GM12874 (cell line): Measurements from ENCODE around the gene AIMP1.

ENCODE experiments used
- TF ChIP-seq, protein P1 (sequence below): IDR thresholded peaks from 2 replicates; pipeline ENCODE4 v1.5.1; 2011; ENCODE audit warnings: low read depth, mild to moderate bottlenecking, control low read depth, low read length, moderate library complexity; ENCODE audit not compliant: insufficient read depth

The AIMP1 gene

GRCh38 chr4:106385853-106386393, 69.6 kb downstream of the AIMP1 start:
- TF ChIP-seq, protein P1, sequence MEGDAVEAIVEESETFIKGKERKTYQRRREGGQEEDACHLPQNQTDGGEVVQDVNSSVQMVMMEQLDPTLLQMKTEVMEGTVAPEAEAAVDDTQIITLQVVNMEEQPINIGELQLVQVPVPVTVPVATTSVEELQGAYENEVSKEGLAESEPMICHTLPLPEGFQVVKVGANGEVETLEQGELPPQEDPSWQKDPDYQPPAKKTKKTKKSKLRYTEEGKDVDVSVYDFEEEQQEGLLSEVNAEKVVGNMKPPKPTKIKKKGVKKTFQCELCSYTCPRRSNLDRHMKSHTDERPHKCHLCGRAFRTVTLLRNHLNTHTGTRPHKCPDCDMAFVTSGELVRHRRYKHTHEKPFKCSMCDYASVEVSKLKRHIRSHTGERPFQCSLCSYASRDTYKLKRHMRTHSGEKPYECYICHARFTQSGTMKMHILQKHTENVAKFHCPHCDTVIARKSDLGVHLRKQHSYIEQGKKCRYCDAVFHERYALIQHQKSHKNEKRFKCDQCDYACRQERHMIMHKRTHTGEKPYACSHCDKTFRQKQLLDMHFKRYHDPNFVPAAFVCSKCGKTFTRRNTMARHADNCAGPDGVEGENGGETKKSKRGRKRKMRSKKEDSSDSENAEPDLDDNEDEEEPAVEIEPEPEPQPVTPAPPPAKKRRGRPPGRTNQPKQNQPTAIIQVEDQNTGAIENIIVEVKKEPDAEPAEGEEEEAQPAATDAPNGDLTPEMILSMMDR = no peak

DNA sequence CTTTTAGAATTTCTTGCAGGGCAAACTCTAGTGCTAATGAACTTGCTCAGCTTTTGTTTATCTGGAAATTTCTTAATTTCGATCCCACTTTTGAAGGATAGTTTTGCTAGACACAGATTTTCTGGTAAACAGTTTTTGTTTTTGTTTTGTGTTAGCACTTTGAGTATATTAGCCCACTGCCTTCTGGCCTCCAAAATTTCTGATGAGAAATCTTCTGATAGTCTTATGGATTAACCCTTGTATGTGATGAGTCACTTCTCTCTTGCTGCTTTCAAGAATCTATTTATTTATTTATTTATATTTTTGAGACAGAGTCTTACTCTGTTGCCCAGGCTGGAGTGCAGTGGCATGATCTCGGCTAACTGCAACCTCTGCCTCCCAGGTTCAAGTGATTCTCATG, 79.2 kb downstream of the AIMP1 start:
- TF ChIP-seq, protein P1 = no peak
